Measurements from ENCODE around the gene FAM168A.
"Not testable (repeated sequence)": the region's sequence is repeated elsewhere in the genome, so short reads cannot be mapped to it uniquely, and the experiment has no call there.

The FAM168A gene

DNA sequence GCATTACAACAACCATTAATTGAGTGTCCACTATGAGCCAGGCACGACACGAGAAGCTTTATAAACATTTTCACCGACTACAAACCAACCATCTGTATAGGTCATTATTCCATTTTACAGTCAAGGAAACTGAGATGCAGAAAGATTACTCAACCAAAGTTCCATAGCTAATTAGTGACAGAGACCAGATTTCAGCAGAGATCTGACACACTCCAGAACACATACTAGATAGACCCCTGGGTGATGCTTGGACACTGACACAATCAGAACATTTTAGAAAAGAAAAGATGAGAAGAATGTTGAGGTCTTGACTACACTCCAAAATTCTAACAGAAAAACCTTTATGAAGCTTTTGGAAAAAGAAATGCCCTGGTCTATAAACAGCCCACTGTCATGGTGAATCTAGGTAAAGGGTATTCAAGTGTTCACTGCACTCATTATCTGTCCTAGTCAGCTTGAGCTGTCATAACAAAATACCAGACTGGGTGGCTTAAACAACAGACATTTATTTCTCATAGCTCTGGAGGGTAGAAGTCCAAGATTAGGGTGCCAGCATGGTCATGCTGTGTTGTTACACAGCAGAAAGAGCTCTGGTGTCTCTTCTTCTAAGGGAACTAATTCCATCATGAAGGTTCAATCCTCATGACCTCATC is 132.8 kb downstream of the FAM168A start:
- DNase-seq = no peak

GRCh38 chr11:73464347-73464746 is 133.6 kb downstream of the FAM168A start:
- DNase-seq = no peak

GRCh38 chr11:73463359-73463758 is 134.6 kb downstream of the FAM168A start:
- no peak for DNase-seq

DNA sequence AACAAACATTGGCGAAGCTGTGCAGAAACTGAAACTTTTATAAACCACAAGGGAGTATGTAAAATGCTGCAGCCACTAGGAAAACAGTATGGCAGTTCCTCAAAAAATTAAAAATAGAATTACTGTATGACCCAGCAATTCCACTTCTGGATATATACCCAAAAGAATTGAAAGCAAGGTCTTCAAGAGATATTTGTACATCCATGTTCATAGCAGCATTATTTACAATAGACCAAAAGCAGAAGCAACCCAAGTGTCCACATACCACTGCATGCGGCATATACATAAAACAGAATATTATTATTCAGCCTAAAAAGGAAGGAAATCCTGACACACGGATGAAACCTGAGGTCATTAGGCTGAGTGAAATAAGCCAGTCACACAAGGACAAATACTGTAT is 135.9 kb downstream of the FAM168A start:
- no peak for DNase-seq

DNA sequence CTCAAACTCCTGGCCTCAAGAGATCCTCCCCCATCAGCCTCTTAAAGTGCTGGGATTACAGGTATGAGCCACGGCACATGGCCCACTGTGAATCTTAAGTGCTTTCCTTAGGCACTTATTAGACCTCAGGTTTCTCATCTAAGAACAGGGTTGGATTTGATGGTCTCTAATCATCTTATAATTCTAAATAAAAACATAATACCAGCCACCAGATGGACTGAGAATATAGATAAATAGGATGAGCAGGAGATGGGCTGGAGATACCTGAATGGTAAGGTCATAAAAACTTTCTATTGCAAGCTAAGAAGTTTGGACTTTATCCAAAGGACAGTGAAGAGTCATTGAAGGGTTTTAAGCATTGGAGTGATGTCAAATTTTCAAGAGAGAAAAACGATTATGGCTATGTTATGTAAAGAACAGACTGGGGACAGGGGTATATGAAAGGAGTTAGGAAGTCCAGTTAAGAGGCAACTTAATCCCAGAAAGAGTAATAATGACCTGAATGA is 136.5 kb downstream of the FAM168A start:
- no peak for DNase-seq

DNA sequence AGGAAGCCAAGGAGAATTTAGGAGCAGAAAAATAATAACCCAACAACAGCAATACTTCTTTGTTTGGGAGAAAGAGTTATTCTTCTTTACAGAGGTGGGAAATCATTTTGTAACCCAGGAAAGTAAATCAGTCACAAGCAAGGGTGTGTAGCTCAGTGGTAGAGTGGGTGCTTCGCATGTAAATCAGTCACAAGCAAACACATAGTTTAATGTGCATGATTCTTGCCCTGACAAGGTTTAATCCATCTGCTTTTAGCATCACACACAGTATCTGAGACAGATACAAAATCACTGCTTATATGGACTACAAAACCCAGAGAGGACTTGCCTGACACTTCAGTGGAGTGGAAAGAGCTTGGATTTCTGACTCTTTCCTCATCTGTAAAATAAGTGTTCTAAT is 139.7 kb downstream of the FAM168A start:
- DNase-seq = no peak

DNA sequence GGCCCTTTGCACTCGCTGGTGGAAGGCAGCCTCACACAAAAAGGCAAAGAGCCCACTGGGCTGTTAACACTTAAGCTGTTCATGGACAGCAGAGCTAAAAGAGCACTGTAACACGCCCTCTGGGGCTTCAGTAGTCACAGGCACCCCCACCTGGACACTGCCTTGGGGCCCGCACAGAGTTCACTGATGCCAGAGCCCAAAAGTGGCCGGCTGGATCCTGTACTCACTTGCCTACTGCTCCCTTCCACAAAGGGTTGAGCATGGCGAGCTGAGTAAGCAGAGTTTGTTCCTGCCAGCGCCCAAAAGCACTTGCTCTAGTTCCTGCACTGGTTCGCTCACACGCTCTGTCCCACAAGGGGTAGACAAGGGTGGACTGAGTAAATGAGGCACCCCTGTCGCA is 142.9 kb downstream of the FAM168A start:
- DNase-seq = no peak

GRCh38 chr11:73453562-73453961 is 144.3 kb downstream of the FAM168A start:
- DNase-seq = no peak

- DNase-seq = no peak
These were observed 145.2 kb downstream of the FAM168A start for GRCh38 chr11:73452726-73453125.

DNA sequence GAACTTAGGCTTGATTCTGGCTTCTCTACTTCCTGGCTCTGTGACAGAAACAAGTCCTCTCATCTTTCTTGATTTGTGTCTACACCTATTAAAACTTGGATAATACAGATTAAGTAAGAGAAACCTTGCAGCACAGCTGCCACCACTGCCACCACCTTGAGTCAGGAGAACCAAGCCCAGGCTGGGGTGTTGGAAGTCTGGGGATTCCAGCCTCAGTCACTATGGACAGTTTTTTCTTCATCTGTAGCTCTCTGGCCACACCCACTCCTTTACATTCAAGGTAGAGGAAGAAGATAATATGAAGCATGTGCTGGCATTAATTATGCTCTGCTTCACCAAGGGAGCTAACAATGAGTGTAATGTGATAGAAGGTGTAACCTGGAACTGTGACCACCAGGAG is 146.0 kb downstream of the FAM168A start:
- no peak for DNase-seq

DNA sequence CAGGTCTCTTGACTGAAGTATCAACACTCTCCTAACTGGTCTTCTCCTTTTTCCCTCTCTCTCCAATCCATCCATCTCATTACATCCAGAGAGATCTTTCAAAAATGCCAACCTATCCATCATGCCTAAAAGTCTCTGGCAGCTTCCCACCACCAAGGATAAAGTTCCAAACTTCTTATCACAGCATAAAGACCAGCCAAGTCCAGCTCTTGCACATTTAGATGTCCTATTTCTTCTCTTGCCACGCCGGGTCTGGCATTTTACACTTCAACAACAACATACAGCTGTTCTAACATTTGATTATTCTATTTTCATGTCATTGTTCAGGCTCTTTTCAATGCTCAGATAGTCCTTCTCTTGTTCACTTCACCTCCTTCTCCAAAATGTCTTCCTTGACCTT is 151.1 kb downstream of the FAM168A start:
- no peak for DNase-seq

DNA sequence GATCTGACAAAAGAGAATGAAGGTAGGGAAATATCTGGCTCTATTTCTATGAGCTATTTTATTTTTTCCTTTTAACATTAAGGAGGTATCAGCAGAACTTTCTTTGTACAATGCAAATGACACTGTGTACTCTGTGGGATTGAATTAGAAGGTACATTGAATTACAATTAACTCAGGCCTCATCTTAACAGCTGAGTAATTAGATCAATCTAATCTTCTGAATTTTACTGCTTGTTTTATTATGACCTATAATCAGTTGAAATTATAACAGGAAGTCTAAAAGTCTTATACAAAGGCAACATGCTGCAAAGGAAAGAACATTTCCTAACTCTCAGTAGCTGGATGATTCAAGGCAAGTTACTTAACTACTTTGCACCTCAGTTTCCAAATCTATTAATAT is 151.9 kb downstream of the FAM168A start:
- DNase-seq = no peak

- DNase-seq = no peak
These were observed 158.7 kb downstream of the FAM168A start for GRCh38 chr11:73439002-73439843.

DNA sequence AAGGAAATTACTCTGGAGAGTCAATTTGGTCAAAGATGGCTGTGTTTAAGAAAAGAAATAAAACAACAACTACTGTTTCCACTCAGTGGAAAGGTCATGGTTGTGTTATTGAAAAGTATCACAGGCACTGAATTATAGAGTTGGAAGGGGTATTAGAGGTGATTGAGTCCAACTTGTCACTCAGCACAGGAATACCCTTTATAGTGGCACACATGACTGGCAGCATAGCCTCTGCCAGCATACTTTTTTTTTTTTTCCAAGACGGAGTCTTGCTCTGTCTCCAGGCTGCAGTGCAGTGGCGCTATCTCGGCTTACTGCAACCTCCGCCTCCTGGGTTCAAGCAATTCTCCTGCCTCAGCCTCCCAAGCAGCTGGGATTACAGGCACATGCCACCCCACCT is 161.1 kb downstream of the FAM168A start:
- not testable (repeated sequence) for DNase-seq

DNA sequence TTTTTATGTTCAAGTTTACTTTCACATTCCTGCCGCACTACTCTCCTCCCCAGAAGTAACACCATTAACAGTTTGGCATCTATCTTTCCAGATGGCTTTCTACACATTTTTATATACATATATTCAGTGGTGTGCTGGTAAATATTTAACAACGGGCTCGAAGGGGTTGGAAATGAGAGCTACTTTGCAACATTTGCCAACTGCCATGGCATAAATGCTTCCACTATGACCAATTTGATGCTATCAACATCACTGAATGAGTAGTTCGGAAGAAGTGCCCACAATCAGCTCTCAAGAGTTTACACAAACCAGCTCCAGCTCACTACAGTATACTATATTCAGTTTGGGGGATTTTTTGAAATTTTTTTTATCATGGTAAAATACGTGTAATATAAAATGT is 166.5 kb downstream of the FAM168A start:
- no peak for DNase-seq

DNA sequence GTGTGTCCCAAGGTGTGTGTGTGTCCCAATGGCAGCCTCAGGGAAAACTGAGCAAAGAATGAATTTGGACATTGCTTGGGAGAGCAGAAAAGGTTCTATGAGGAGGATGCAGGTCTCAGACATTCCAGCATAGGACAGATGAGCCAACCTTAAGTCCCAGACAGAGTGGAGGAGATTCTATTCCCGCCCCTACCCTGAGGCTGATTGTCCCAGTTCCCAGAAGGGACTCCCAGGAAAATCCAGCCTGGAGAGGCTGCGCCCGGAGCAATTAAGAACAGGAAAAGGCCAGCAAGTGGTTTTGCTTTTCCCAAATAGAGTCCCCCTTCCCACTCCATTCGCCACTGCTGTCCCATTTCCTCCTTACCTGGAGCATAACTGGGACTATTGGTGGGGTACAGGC is 167.6 kb downstream of the FAM168A start:
- no peak for DNase-seq

- DNase-seq = no peak
These were observed 168.7 kb downstream of the FAM168A start for GRCh38 chr11:73429121-73429750.

GRCh38 chr11:73428699-73429098 is 169.2 kb downstream of the FAM168A start:
- no peak for DNase-seq

GRCh38 chr11:73428227-73428626 is 169.7 kb downstream of the FAM168A start:
- no peak for DNase-seq

DNA sequence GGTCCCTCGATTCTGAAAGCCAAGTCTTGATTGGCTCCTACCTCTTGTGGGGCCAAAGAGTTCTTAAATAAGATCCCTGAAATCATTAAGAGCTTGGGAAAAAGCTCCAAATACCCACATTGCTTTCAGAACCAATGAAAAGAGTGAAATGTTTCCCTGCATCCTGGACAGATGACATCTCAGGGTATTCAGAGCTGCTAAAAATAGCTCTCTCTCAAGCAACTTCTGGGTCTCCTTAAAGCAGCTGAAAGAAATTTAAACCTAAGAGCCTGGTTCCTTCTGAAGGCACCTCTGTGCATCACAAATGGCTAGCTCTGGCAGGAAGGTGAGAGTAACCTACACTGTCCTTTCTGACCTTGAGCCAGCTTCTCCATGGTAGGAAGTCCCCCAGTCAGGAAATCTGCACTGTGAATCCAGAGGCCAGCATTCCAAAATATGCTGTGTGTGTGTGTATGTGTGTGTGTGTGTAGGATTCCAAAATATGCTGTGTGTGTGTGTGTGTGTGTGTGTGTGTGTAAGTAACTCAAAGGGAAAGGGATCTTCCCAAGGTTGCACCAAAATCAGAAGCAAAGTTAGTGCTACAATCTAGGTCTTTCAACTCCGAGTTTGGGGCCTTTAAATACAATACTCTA is 171.6 kb downstream of the FAM168A start:
- no peak for DNase-seq

DNA sequence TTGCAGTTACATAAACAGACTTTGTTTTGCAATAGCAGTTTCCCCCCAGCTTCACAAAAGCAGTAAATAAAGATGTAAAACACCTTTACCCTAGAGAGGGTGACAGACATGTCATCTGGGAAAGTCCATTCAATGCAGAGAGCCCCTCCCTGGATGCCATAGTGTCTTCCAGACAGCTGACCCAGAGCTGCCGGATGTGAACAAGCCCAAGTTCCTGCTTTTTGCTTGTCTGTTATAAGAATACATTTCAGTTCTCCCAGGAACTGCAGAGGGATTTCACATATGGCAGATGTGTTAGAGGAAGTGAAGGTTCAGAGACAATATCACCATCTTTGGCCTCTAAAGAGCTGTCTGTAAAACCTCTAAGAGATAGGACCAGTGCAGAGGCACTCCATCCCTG is 172.8 kb downstream of the FAM168A start:
- DNase-seq = no peak

DNA sequence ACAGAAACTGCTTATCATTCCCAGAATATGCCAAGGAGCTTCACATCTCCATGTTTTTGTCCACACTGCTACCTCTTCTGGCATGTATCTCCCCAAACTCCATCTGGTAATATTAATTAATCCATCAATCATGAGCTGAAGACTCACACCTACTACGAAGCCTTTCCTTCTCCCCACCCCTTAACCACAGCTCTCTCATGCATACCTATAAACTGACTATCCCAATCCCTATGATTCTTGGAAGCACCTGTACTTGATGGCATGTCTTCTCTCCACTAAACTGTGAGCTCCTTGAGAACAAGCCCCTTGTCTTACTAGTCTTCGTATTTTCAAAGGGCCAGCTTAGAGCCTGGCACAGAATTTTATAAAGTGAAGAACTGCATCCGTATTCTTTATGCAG is 174.4 kb downstream of the FAM168A start:
- no peak for DNase-seq

DNA sequence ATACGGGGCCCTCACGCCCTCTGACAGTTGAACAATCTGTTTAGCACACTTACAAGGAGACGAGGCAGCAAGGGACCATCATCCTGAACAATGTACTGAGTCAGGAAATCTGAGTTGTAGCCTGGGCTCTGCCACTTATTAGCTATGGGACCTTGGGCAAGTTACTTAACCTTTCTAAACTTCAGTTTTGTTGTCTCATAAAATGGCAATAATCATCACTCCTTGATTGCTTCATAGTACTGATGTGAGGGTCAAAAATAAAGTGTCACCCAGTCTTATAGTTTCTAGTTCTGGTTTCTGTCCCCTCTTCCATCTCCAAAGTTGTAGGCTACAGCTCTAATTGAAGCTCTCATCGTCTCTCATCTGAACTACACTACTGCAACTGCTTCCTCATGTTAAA is 175.0 kb downstream of the FAM168A start:
- no peak for DNase-seq

Measured in CD4-positive, alpha-beta T cell treated with Interleukin-6 for 4 hours (primary cell).